Left lung (tissue), 10 donors: ENCODE measurements around the gene UPP1. TPM values are rescaled to one million over a fixed set of nuclear protein-coding genes. Genes with fewer than 3 reads are reported as not detected.
A peak's percentile ranks its signal among the peaks of the same experiment; 100 is the strongest.

Experiments used
- ATAC-seq: fragments of 200-7000 bp; cut with Tn5 transposase; one replicate; pipeline ENCODE4 v1.9.1; 2020; ENCODE audit warnings: moderate library complexity
- DNase-seq, 4 donors: peaks; one replicate each; pipeline ENCODE4 v3.0.0-alpha.2; 2013 to 2020
- H3K27ac ChIP-seq, 2 donors: fragments of 200-600 bp; sonication (generic) in 1 of 2; one replicate each; pipeline versions ENCODE4 v1.5.0 to v1.8.0; 2020 to 2021
- H3K27me3 ChIP-seq, 2 donors: fragments of 200-600 bp; sonication (generic) in 1 of 2; one replicate each; pipeline versions ENCODE4 v1.5.0 to v1.8.0; 2020 to 2021
- H3K36me3 ChIP-seq, 2 donors: fragments of 200-600 bp; sonication (generic) in 1 of 2; one replicate each; pipeline versions ENCODE4 v1.5.0 to v1.8.0; 2020 to 2021
- H3K4me1 ChIP-seq, 2 donors: fragments of 200-600 bp; one replicate each; pipeline ENCODE4 v1.8.0; 2021
- H3K4me3 ChIP-seq, 2 donors: fragments of 200-600 bp; sonication (generic) in 1 of 2; one replicate each; pipeline versions ENCODE4 v1.5.0 to v1.8.0; 2020 to 2021; ENCODE audit warnings: mild to moderate bottlenecking in 1 of 2
- H3K9me3 ChIP-seq, 2 donors: fragments of 200-600 bp; sonication (generic) in 1 of 2; one replicate each; pipeline versions ENCODE4 v1.5.0 to v1.8.0; 2020 to 2021
- intact Hi-C, 2 donors: fragments of 100-400 bp; cut with DNase I; formaldehyde crosslinking; loops; one replicate each; pipeline versions ENCODE4 v1.11.2 to v1.14.2; 2022
- polyA plus RNA-seq, 6 donors: library from polyadenylated mRNA; unstranded; fragments of 120-200 nt; gene quantifications; one replicate each; pipeline ENCODE4 v1.2.1, GENCODE V29; 2013; ENCODE audit not compliant: insufficient read length in 6 of 6
- total RNA-seq, 2 donors: library from RNA; stranded (reverse); fragmentation: NEBNext Ultra II Directional; extraction: Animal tissue kit (Norgen Biotek cat#: 25700); gene quantifications; one replicate each; pipeline ENCODE4 v1.2.1, GENCODE V29; 2021
- TF ChIP-seq, protein P1 (sequence below), 2 donors: fragments of 200-600 bp; sonication (generic) in 1 of 2; IDR thresholded peaks; one replicate each; pipeline versions ENCODE4 v1.5.0 to v1.8.0; 2021; ENCODE audit warnings: antibody characterized with exemption in 2 of 2
- donor health status: DM: no; HTN: yes; CAD: no.
- donor health status: DM: no; HTN: no; CAD: no.

Gene UPP1
- total and polyA plus RNA-seq, 8 donors: 8.8 to 79.3 (median 9.7) TPM

DNA sequence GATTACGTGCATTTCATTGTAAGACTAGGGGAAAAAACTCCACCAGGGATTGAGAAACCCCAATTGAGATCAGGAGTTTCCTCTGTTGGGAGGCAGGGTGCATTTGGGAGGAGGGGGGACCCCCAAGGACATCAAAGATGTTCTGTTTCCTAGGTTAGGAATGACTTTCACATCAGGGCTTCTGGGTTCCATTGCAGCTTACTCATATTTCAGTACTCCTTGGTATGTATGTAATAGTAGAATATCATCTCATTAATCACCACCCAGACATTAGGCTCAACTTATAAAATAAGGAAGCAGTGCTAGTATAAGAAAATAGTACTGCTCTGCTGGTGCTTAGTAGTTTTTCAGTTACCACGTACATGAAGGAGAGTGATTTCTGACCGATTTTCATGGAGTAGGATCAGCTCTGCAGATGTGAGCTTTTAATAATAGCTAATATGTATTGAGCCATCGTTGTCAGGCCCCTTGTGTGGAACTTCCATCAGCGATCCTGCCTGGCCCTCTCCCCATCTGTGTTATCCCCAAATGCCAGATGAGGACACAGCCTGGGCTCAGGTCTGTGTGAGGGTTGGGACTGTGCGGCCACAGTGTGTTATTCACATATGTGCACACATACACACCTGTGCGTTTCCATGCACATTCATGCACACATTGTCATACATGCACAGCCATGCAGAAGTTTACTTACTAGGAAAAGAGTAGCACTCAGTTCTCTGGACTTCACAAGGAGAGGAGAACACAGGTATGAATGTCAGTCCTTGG, 23.5 kb downstream of the UPP1 start:
- TF ChIP-seq, protein P1, sequence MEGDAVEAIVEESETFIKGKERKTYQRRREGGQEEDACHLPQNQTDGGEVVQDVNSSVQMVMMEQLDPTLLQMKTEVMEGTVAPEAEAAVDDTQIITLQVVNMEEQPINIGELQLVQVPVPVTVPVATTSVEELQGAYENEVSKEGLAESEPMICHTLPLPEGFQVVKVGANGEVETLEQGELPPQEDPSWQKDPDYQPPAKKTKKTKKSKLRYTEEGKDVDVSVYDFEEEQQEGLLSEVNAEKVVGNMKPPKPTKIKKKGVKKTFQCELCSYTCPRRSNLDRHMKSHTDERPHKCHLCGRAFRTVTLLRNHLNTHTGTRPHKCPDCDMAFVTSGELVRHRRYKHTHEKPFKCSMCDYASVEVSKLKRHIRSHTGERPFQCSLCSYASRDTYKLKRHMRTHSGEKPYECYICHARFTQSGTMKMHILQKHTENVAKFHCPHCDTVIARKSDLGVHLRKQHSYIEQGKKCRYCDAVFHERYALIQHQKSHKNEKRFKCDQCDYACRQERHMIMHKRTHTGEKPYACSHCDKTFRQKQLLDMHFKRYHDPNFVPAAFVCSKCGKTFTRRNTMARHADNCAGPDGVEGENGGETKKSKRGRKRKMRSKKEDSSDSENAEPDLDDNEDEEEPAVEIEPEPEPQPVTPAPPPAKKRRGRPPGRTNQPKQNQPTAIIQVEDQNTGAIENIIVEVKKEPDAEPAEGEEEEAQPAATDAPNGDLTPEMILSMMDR (IDR thresholded peaks at IDR 0.05): no peak
- peaks cover 0 to 24% of the 10 kb centered on the region in 2 donors for H3K36me3 ChIP-seq
- H3K4me3 ChIP-seq: no peak overlapping the region
- H3K9me3 ChIP-seq: no peaks in the 10 kb centered on the region
- intact Hi-C loops: loop anchor here in 1 of 2 donors (5.0 kb wide), 1 partner anchor 165 kb away; the partner anchor contains the start of gene PKD1L1
- no peaks in the 10 kb centered on the region for H3K27me3 ChIP-seq
- DNase-seq: no peak
- no peak overlapping the region for H3K27ac ChIP-seq
- ATAC-seq: no peak
- H3K4me1 ChIP-seq: peaks cover 0 to 6% of the 10 kb centered on the region in 2 donors

DNA sequence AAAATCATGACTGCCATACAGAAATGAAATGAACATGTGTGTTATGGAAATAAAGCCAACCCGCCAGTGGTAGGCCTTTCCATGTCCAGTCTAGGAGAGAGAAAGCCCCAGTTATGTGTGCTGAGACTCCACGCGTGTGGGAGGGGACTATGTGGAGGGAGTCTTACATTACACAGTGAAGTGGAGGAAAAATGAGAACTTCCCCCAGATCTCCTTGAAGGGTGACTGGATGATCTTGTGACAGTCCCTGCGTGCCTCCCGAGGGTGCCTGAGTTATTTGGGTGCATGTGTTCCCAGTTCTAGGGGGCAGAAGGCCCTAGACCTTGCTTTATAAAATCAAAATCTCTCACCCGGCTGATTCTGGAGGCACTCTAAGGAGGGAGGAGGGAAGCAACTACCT, 24.2 kb downstream of the UPP1 start:
- ATAC-seq (peak; percentile 7), DNase-seq (no peak)
- intact Hi-C loops: loop anchor here in 1 of 2 donors (5.0 kb wide), 1 partner anchor 166 kb away; the partner anchor contains the start of gene PKD1L1
- Histone ChIP-seq H3K27ac (no peak overlapping the region), H3K4me1 (peaks cover 0 to 6% of the 10 kb centered on the region in 2 donors), H3K4me3 (no peak overlapping the region), H3K27me3 (no peaks in the 10 kb centered on the region), H3K9me3 (no peaks in the 10 kb centered on the region), H3K36me3 (peaks cover 0 to 17% of the 10 kb centered on the region in 2 donors)
- TF ChIP-seq, protein P1 (IDR thresholded peaks at IDR 0.05): no peak

DNA sequence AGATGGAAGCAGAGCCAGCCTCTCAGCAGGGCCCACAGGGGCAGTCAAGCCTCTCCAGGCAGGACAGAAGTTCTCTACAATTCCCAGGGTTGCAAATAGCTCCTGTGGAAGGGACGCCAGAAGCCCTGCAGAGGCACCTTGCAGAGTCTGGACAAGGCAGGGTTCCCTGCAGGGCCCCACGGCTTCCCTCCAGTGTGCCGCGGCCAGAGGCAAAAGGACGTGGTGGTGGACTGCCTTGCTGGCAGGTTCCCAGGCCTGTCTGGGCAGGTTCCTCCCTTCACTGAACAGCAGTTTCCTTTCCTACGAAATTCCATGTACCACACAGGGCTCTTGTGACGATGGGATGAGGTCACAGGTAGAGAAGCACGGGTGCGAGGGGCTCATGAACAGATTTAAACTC, 25.1 kb downstream of the UPP1 start:
- TF ChIP-seq, protein P1 (IDR thresholded peaks at IDR 0.05): no peak
- Histone ChIP-seq H3K27ac (no peak overlapping the region), H3K9me3 (no peaks in the 10 kb centered on the region), H3K4me1 (peaks cover 0 to 6% of the 10 kb centered on the region in 2 donors), H3K27me3 (no peaks in the 10 kb centered on the region), H3K36me3 (peaks cover 0 to 9% of the 10 kb centered on the region in 2 donors), H3K4me3 (no peak overlapping the region)
- intact Hi-C loops: loop anchor here in 1 of 2 donors (5.0 kb wide), 1 partner anchor 167 kb away; the partner anchor contains the start of gene PKD1L1
- no peak for ATAC-seq
- DNase-seq: peak in 1 of 4 donors; percentile 70

DNA sequence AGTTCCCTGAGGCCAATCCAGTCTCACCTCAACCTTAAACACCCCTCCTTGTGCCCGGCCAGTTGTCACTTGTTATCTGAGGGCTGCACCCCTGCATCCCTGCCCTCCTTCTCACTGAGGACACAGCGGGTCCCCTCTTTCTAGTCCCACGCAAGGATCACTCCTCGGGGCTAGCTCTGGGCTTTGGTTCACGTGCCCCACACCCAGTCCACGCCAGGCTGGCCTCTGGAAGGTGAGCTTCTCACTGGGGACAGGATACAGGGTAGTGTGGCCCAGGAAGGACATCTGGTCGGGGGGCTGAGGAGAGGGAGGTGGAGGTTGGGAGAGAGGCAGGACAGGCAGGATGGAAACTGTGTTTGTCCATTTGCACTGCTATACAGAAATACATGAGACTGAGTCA, 25.5 kb downstream of the UPP1 start:
- H3K27me3 ChIP-seq: no peaks in the 10 kb centered on the region
- peak in 1 of 4 donors; percentile 70 for DNase-seq
- intact Hi-C loops: loop anchor here in 1 of 2 donors (5.0 kb wide), 1 partner anchor 167 kb away; the partner anchor contains the start of gene PKD1L1
- peaks cover 0 to 4% of the 10 kb centered on the region in 2 donors for H3K36me3 ChIP-seq
- no peaks in the 10 kb centered on the region for H3K9me3 ChIP-seq
- no peak overlapping the region for H3K27ac ChIP-seq
- H3K4me3 ChIP-seq: no peak overlapping the region
- TF ChIP-seq, protein P1 (IDR thresholded peaks at IDR 0.05): no peak
- H3K4me1 ChIP-seq: peaks cover 0 to 6% of the 10 kb centered on the region in 2 donors
- no peak for ATAC-seq

DNA sequence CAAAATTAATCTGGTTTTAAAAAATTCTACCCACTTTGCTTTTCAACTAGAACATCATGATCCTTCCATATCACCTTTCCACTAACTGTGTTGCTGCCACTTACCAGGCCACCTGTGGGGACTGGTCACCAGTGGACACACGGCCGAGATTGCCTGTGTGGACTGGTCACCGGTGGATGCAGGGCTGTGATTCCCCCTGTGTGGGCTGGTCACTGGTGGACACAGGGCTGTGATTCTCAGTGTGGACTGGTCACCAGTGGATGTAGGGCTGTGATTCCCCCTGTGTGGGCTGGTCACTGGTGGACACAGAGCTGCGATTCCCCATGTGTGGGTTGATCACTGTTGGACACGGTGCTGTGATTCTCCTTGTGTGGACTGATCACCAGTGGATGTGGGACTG, 27.0 kb downstream of the UPP1 start:
- Histone ChIP-seq H3K9me3 (no peaks in the 10 kb centered on the region), H3K4me1 (no peaks in the 10 kb centered on the region), H3K27me3 (no peaks in the 10 kb centered on the region), H3K4me3 (no peak overlapping the region), H3K27ac (no peak overlapping the region), H3K36me3 (no peaks in the 10 kb centered on the region)
- intact Hi-C loops: no loop called here
- TF ChIP-seq, protein P1 (IDR thresholded peaks at IDR 0.05): no peak
- ATAC-seq (no peak), DNase-seq (no peak)
